ENCODE data around the gene THUMPD2. TPM values are rescaled to one million over a fixed set of nuclear protein-coding genes. Genes with fewer than 3 reads are reported as not detected.

Gene THUMPD2
- total RNA-seq, 4 donors from 2014 or later, result 3.8 to 25.1 (median 15.8) TPM

GRCh38 chr2:39734445-39734844 is 44.6 kb downstream of the THUMPD2 start:
- intact Hi-C loops (cut with DNase I; ENCODE audit: low total_unique reads), result no loop called here
- Histone ChIP-seq H3K4me3 (no peak overlapping the region), H3K4me1 (no peaks in the 10 kb centered on the region), H3K36me3 (no peaks in the 10 kb centered on the region), H3K9me3 (no peaks in the 10 kb centered on the region), H3K27me3 (no peaks in the 10 kb centered on the region), H3K27ac (no peak overlapping the region)
- no peak for DNase-seq
- no peak for TF ChIP-seq POLR2A (IDR thresholded peaks at IDR 0.05)
- TF ChIP-seq, protein P1, sequence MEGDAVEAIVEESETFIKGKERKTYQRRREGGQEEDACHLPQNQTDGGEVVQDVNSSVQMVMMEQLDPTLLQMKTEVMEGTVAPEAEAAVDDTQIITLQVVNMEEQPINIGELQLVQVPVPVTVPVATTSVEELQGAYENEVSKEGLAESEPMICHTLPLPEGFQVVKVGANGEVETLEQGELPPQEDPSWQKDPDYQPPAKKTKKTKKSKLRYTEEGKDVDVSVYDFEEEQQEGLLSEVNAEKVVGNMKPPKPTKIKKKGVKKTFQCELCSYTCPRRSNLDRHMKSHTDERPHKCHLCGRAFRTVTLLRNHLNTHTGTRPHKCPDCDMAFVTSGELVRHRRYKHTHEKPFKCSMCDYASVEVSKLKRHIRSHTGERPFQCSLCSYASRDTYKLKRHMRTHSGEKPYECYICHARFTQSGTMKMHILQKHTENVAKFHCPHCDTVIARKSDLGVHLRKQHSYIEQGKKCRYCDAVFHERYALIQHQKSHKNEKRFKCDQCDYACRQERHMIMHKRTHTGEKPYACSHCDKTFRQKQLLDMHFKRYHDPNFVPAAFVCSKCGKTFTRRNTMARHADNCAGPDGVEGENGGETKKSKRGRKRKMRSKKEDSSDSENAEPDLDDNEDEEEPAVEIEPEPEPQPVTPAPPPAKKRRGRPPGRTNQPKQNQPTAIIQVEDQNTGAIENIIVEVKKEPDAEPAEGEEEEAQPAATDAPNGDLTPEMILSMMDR (IDR thresholded peaks at IDR 0.05), result no peak

GRCh38 chr2:39733070-39733674 is 45.9 kb downstream of the THUMPD2 start:
- H3K9me3 ChIP-seq, result no peaks in the 10 kb centered on the region
- no peak overlapping the region for H3K4me3 ChIP-seq
- H3K27ac ChIP-seq, result no peak overlapping the region
- H3K4me1 ChIP-seq, result no peaks in the 10 kb centered on the region
- H3K27me3 ChIP-seq, result no peaks in the 10 kb centered on the region
- intact Hi-C loops (cut with DNase I; ENCODE audit: low total_unique reads), result no loop called here
- no peak for DNase-seq
- H3K36me3 ChIP-seq, result no peaks in the 10 kb centered on the region
- TF ChIP-seq POLR2A (IDR thresholded peaks at IDR 0.05), result no peak
- TF ChIP-seq, protein P1 (IDR thresholded peaks at IDR 0.05), result no peak

DNA sequence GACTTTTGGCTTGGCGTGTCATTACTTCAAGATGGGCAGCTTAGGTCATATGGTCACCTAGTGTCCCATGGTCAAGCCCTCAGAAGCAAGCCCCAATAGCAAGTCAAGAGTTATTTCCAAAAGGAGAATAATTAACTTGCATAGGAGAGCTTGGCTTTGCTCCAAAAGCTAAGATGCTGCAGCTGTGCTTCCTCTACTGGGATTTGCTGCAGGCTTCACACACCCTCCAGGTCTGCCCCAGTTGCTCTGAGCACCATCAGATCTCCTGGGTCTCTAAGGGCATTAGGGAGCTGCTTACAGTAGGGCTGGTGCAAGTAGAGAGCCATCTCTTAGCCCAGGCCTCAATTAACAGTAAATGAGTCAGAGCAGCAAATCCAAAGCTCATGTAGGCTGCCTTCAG is 46.6 kb downstream of the THUMPD2 start:
- Histone ChIP-seq H3K27ac (no peak overlapping the region), H3K9me3 (no peaks in the 10 kb centered on the region), H3K36me3 (no peaks in the 10 kb centered on the region), H3K27me3 (no peaks in the 10 kb centered on the region), H3K4me1 (no peaks in the 10 kb centered on the region), H3K4me3 (no peak overlapping the region)
- intact Hi-C loops (cut with DNase I; ENCODE audit: low total_unique reads), result no loop called here
- TF ChIP-seq, protein P1 (IDR thresholded peaks at IDR 0.05), result no peak
- TF ChIP-seq POLR2A (IDR thresholded peaks at IDR 0.05), result no peak
- no peak for DNase-seq

GRCh38 chr2:39731546-39731945 is 47.5 kb downstream of the THUMPD2 start:
- no peaks in the 10 kb centered on the region for H3K4me1 ChIP-seq
- DNase-seq, result no peak
- no peak overlapping the region for H3K27ac ChIP-seq
- intact Hi-C loops (cut with DNase I; ENCODE audit: low total_unique reads), result no loop called here
- no peaks in the 10 kb centered on the region for H3K27me3 ChIP-seq
- TF ChIP-seq POLR2A (IDR thresholded peaks at IDR 0.05), result no peak
- TF ChIP-seq, protein P1 (IDR thresholded peaks at IDR 0.05), result no peak
- H3K9me3 ChIP-seq, result no peaks in the 10 kb centered on the region
- H3K36me3 ChIP-seq, result no peaks in the 10 kb centered on the region
- H3K4me3 ChIP-seq, result no peak overlapping the region

- no peak for TF ChIP-seq POLR2A (IDR thresholded peaks at IDR 0.05)
- TF ChIP-seq, protein P1 (IDR thresholded peaks at IDR 0.05), result no peak
Measured at GRCh38 chr2:39730685-39731302, 48.3 kb downstream of the THUMPD2 start.

More at GRCh38 chr2:39730685-39731302, 48.3 kb downstream of the THUMPD2 start:
- Histone ChIP-seq H3K4me1 (no peaks in the 10 kb centered on the region), H3K27ac (no peak overlapping the region), H3K27me3 (no peaks in the 10 kb centered on the region), H3K9me3 (no peaks in the 10 kb centered on the region), H3K36me3 (no peaks in the 10 kb centered on the region), H3K4me3 (no peak overlapping the region)
- no peak for DNase-seq
- intact Hi-C loops (cut with DNase I; ENCODE audit: low total_unique reads), result no loop called here
